Activated CD4-positive, alpha-beta T cell treated with anti-CD3 and anti-CD28 coated beads, Interleukin-2, amount 50 U/mL, for 16 hours (primary cell): ENCODE data around the gene CCDC66.
A peak's percentile ranks its signal among the peaks of the same experiment; 100 is the strongest.

Source experiments
- DNase-seq: peaks from one replicate; pipeline ENCODE4 v3.0.0-alpha.2; 2020

The CCDC66 gene

DNA sequence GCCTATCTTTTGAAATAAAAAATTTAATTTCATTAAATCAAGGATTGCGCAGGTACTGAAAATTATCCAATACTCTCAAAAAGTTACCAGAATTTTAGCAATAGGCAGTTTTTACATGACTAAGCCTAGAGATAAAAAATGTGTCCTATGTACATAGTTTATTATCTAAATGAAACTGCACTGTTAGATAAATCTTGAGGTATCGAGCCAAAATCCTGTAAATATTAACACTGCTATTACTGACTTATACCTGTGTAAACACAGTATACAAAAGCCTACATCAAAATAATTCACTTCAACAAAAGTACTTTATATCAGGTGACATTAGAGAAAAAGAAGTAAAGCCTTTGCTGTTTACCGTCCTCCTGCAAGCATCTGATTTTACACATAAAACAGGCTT, 65.4 kb downstream of the CCDC66 start:
- DNase-seq: no peak

DNA sequence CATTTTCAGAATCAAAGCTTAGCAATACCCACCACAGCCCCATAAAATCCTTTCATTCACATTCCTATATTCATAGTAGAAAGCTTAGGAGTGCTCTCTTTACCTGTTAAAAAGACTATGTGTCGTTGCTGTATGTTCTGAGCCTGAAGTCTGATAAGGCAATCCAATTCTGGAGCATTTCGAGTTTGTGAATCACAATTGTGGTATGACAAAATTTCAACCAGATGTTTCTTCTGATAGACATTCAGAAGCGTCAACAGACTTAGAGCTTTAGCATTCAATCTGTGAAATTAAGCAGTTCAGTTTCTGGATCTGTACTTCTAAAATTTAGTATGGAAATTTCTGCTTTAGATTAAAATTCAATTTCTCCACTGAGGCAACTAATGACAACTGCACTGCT, 67.8 kb downstream of the CCDC66 start:
- DNase-seq: no peak

DNA sequence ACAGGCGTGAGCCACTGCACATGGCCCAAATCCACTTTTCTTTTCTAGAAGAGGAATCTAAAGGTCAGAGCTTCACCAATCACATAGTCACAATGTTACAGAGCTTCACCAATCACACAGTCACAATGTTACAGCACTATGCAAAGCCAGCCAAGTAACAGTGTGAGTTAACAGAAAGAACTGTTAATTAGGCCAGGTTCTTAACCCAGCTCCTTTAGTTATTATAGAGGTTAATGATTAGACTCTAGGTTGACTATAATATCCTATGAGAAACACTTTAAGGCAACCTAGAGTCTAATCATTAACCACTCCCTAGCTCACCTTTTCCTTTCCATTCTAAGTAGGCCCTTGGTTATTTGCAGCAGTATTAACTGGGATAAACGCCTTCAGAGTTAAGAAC, 72.1 kb downstream of the CCDC66 start:
- no peak for DNase-seq

DNA sequence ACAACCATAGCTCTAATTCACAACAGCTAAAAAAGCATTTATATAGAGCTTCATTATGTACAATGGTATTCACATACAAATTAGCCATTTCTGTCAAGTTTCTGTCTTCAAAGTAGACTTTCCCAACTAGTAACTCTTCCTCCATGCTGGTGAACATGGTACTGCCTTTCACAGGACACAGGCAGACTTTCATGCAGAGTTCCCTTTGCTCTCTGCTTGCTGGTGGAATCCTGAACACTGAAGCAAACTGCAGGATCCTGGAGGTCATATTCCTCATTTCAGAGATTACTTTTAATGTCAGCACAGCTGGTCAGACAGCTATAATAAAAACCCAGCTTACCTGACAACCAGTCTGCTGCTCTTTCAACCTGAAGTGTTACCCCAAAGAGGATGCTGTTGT, 72.5 kb downstream of the CCDC66 start:
- DNase-seq: no peak

DNA sequence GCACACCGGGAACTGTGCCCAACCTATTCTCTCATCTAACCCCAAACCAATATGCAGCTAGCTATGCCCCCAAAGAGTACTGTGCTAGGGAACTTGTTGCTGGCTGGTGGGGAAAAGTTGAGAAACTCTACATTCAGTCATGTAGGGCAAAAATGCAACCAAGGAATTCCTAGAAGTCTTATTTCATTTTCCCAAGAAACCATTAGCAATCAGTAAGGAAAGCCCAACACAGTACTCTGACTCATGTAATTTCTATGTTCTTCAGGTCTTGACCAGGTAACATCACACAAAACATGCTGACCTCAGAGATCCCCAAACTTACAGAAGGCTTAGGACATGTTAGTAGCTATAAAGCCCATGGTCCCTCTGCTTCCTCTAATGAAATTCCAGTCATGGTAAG, 74.0 kb downstream of the CCDC66 start:
- no peak for DNase-seq

DNA sequence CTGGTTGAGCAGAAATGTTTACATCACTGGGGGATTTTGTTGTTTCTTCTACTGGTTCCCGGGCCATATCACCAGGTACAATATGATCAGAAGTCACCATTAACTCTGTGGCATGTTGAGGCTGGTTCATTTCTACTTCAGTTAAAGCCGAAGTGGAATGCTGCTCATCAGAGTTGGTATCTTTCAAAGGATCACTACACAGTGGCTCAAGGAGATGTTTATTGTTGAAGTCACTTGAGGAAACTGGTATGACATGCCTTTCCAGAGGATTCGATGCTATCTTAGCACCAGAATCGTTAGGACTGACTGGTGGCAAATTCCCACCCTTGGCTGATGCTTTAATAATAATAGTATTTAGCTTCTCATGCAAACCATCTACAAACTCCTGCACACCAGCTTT, 76.2 kb downstream of the CCDC66 start:
- no peak for DNase-seq

DNA sequence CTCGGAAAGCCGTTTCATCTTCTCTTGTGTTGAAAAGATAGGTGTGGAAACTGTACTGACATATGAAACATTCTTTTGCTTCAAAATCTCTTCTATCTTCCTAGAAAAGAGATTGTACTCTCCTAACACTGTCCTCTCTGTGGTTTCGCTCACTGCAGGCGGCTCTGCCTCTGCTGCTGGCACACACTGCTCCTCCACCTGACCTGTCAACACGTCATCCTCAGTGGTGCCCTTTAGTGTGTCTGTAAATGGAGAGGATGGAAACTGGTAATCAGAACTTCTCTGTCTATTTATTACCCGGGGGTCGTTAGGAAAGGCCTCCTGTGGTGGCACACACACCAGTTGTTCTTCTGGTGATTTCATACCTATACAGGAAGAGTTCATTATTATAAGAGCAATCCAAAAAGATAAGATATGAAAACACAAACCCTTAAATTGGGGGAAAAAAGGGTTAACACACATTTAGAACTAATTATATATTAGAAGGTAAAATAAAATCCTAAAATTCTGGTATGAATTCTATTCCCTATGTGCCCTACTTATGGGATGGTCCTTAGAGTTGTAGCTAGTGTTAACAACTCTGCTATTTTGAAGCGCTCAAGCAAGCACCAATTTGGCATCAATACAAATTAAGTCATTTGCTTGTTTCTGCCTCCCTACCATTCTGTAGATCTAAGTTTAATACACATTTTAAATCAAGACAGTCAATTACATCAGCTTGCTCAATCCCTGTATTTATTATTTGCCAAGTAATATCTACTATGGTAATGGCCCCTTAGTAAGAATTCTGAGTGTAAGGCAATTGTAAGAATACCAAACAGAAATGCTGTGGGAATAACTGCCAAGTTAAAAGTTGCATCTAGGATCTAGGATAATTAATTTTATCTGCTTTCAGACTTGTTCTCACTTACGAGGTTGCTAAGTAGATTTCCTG, 76.9 kb downstream of the CCDC66 start:
- DNase-seq: no peak

DNA sequence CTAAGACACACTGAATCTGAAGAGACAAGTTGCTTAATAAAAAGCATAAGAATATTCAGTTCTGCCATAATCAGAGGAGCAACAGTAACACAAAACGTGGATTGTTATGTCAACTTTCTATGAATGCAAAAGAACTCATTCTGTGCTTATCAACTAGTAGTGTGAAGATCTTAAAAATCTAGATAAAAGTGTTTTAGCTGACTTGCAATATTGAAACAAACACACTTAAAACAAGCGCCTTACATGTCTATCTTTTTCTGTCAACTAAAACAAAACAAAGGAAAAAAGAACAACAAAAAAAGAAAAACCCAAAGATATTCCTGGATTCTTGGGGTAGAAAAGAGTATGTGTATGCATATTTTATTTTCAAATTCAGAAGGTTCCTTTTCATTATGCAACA, 88.4 kb downstream of the CCDC66 start:
- no peak for DNase-seq

DNA sequence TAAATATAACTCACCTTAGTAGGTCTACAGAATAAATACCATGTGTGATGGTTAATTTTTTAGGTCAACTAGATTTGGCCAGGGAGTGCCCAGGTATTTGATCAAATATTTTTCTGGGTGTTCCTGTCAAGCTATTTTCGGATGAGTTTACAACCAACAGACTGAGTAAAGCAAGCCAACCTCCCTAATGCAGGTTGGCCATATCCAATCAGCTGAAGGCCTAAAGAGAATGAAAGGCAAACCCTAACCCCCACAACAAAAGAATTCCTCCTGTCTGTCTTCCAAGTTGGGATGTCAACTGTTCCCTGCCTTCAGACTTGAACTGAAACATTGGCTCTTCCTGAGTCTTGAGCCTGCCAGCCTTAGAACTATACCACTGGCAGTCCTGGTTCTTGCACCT, 97.5 kb downstream of the CCDC66 start:
- no peak for DNase-seq

DNA sequence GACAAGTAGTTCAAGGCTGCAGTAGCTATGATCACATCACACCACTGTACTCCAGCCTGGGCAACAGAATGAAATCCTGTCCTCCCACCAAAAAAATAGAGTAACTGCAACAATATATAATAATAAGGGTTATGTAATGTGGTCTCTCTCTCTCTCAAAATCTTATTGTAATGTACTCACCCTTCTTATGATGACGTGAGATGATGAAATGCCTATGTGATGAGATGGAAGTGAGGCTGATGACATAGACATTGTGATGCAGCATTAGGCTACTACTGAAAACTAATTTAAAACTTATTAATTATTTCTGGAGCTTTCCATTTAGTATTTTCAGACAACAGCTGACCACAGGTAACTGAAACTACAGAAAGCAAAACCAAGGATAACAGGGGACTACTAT, 98.7 kb downstream of the CCDC66 start:
- DNase-seq: no peak

DNA sequence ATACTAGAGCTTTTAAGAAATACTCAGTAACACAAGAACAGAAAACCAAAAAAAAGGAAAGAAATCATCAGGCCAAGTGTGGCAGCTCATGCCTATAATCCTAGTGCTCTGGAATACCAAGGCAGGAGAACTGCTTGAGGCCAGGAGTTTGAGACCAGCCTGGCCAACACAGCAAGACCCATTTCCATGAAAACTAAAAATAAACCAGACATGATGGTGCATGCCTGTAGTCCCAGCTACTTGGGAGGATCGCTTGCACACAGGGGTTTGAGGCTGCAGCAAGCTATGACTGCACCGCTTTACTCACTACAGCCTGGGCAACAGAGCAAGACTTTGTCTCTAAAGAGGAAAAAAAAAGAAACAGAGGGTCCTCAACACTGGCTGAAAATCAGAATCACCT, 107.8 kb downstream of the CCDC66 start:
- no peak for DNase-seq

DNA sequence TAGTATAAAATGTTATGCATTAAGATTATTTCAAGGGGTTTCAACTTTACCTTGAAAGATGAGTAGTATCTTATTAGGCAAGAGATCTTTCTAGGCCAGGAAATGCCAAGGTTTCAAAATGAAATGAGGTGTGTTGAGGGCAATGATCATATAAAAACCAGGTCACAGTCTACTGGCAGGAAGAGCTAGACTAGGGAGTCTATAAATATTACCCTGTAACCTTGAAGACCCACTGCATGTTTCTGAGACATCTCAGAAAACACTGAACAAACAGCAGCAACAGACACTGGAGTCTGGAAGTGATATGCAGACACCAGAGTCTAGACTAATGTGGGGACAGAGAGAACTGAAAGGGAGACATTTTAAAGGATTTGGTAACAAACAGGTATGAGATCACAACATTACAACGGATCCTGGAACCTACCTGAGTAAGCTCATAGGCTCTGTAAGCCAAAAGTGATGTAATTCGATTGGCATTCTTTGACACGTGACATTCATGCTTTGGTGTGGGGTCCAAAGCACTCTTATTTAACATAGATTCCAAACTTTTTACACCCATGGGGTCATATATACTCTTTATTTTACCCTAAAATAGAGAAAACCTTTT, 111.1 kb downstream of the CCDC66 start:
- peak; percentile 25 for DNase-seq
